IPS DF 6.9 (cell line): Measurements from ENCODE around the gene KCNJ15.
"Not testable (repeated sequence)": the region's sequence is repeated elsewhere in the genome, so short reads cannot be mapped to it uniquely, and the experiment has no call there.

Experiments used
- DNase-seq: peaks from one replicate; pipeline ENCODE4 v3.0.0-alpha.2; 2013; ENCODE audit warnings: low read depth, low spot score
- H3K27ac ChIP-seq: one replicate; pipeline ENCODE4 v1.5.1; 2013; ENCODE audit warnings: low read length, control low read depth
- H3K27me3 ChIP-seq: 2 replicates; pipeline ENCODE4 v1.6.1; 2013; ENCODE audit warnings: mild to moderate bottlenecking, low read length; ENCODE audit not compliant: control insufficient read depth, insufficient read depth
- H3K36me3 ChIP-seq: 2 replicates; pipeline ENCODE4 v1.6.1; 2013; ENCODE audit warnings: low read length; ENCODE audit not compliant: control insufficient read depth, insufficient read depth
- H3K4me1 ChIP-seq: 2 replicates; pipeline ENCODE4 v1.6.1; 2013; ENCODE audit warnings: low read length; ENCODE audit not compliant: control insufficient read depth, insufficient read depth
- H3K4me3 ChIP-seq: 2 replicates; pipeline ENCODE4 v1.5.1; 2013; ENCODE audit warnings: mild to moderate bottlenecking, low read length
- H3K9me3 ChIP-seq: 2 replicates; pipeline ENCODE4 v1.6.1; 2013; ENCODE audit warnings: low read length, inconsistent platforms; ENCODE audit not compliant: control insufficient read depth, insufficient read depth
- WGBS: extraction: QIAGEN DNeasy Blood & Tissue Kit; methylation state at CpG from one replicate; pipeline ENCODE4 v1.1.7; 2013; ENCODE audit warnings: mixed read lengths, missing lambda C conversion rate; ENCODE audit not compliant: insufficient read length, insufficient coverage; 5-methylcytosine and 5-hydroxymethylcytosine counted together

KCNJ15 gene

GRCh38 chr21:38244407-38244787 is 12.4 kb upstream of the KCNJ15 start:
- no peaks in the 10 kb centered on the region for H3K9me3 ChIP-seq
- DNase-seq: no peak
- H3K4me3 ChIP-seq: no peak overlapping the region
- H3K27ac ChIP-seq: no peak overlapping the region
- H3K36me3 ChIP-seq: no peaks in the 10 kb centered on the region
- no peaks in the 10 kb centered on the region for H3K4me1 ChIP-seq
- WGBS: no CpG with 5 or more reads among the region's 2 CpGs
- no peaks in the 10 kb centered on the region for H3K27me3 ChIP-seq

GRCh38 chr21:38244885-38245869 is 11.6 kb upstream of the KCNJ15 start:
- no CpG with 5 or more reads among the region's 9 CpGs for WGBS
- no peaks in the 10 kb centered on the region for H3K4me1 ChIP-seq
- no peak for DNase-seq
- no peaks in the 10 kb centered on the region for H3K27me3 ChIP-seq
- no peak overlapping the region for H3K27ac ChIP-seq
- H3K36me3 ChIP-seq: no peaks in the 10 kb centered on the region
- H3K4me3 ChIP-seq: no peak overlapping the region
- no peaks in the 10 kb centered on the region for H3K9me3 ChIP-seq

DNA sequence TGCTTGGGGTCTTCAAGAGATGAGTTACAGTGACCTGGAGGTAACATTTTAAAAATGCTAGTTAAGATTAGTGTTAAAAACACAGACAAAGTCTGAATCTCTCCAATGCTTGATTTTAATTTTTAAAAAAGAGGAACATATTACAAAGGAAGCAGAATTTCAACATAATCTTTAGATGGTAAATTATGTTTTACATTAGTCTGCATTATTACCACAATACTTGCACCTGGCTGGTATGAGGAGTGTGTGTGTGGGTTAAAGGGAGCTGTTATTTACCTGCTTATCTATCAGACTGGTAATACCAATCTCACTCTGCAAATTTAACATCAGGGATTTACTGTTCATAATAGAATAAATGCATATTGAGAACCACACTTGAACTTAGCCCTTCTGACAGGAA is 10.3 kb upstream of the KCNJ15 start:
- Histone ChIP-seq H3K27ac (no peak overlapping the region), H3K9me3 (no peaks in the 10 kb centered on the region), H3K4me1 (0 out of 2 replicates have a peak, but pooled peaks cover 1% of the 10 kb centered on the region), H3K27me3 (no peaks in the 10 kb centered on the region), H3K4me3 (no peak overlapping the region), H3K36me3 (no peaks in the 10 kb centered on the region)
- no peak for DNase-seq

DNA sequence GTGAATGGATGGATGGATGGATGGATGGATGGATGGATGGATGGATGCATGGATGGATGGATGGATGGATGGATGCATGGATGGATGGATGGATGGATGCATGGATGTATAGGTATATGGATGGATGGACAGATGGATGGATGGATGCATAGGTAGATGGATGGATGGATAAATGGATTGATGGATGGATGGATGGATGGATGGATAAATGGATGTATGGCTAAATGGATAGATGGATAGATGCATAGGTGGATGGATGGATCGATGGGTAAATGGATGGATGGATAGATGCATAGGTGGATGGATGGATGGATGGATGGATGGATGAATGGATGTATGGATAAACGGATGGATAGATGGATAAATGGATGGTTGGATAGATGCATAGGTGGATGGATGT is 9.7 kb upstream of the KCNJ15 start:
- H3K27me3 ChIP-seq, H3K9me3 ChIP-seq, DNase-seq, H3K4me3 ChIP-seq, H3K36me3 ChIP-seq, H3K27ac ChIP-seq, H3K4me1 ChIP-seq: not testable (repeated sequence)
- WGBS: 100% methylated on average over 1 of the region's 2 CpGs

- no peak overlapping the region for H3K27ac ChIP-seq
These were observed 8.9 kb upstream of the KCNJ15 start for GRCh38 chr21:38247738-38248510.

GRCh38 chr21:38249256-38249655 is 7.5 kb upstream of the KCNJ15 start:
- no peak overlapping the region for H3K4me3 ChIP-seq
- H3K9me3 ChIP-seq: no peaks in the 10 kb centered on the region
- H3K36me3 ChIP-seq: no peaks in the 10 kb centered on the region
- no peaks in the 10 kb centered on the region for H3K27me3 ChIP-seq
- H3K27ac ChIP-seq: no peak overlapping the region
- no CpG with 5 or more reads among the region's 1 CpG for WGBS
- DNase-seq: no peak
- 0 out of 2 replicates have a peak, but pooled peaks cover 1% of the 10 kb centered on the region for H3K4me1 ChIP-seq

More at GRCh38 chr21:38247738-38248510, 8.9 kb upstream of the KCNJ15 start:
- no peaks in the 10 kb centered on the region for H3K36me3 ChIP-seq
- no peak overlapping the region for H3K4me3 ChIP-seq
- DNase-seq: no peak
- H3K27me3 ChIP-seq: no peaks in the 10 kb centered on the region
- WGBS: no CpG with 5 or more reads among the region's 4 CpGs
- H3K4me1 ChIP-seq: 0 out of 2 replicates have a peak, but pooled peaks cover 1% of the 10 kb centered on the region
- no peaks in the 10 kb centered on the region for H3K9me3 ChIP-seq

GRCh38 chr21:38249696-38250278 is 7.0 kb upstream of the KCNJ15 start:
- Histone ChIP-seq H3K4me1 (0 out of 2 replicates have a peak, but pooled peaks cover 1% of the 10 kb centered on the region), H3K36me3 (no peaks in the 10 kb centered on the region), H3K27ac (no peak overlapping the region), H3K27me3 (no peaks in the 10 kb centered on the region), H3K4me3 (no peak overlapping the region), H3K9me3 (no peaks in the 10 kb centered on the region)
- DNase-seq: no peak
- no CpG with 5 or more reads among the region's 3 CpGs for WGBS

GRCh38 chr21:38250991-38251418 is 5.8 kb upstream of the KCNJ15 start:
- H3K27ac ChIP-seq: no peak overlapping the region
- H3K4me3 ChIP-seq: no peak overlapping the region
- no peaks in the 10 kb centered on the region for H3K27me3 ChIP-seq
- WGBS: no CpG with 5 or more reads among the region's 7 CpGs
- 0 out of 2 replicates have a peak, but pooled peaks cover 1% of the 10 kb centered on the region for H3K4me1 ChIP-seq
- H3K9me3 ChIP-seq: no peaks in the 10 kb centered on the region
- no peaks in the 10 kb centered on the region for H3K36me3 ChIP-seq
- no peak for DNase-seq

DNA sequence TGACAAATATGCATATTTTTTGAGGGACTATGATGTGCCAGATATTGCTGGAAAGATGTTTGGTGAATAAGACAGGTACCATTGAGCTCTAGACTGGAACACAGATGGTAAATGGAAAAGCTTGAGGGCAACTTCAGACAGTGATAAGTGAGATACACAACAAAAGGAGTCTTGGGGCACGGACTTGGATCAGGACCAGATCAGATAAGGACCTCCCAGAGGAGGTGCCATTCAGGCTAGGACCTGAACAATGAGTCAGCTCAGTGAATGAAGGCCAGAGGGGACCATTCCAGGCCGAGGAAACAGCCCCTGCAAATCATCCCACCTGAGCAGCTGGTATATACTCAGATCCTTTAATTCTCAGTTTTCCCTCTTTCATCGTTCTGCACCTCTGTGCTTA is 1.8 kb upstream of the KCNJ15 start:
- no peak for DNase-seq
- no peaks in the 10 kb centered on the region for H3K36me3 ChIP-seq
- WGBS: no CpG with 5 or more reads among the region's 3 CpGs
- H3K9me3 ChIP-seq: no peaks in the 10 kb centered on the region
- no peaks in the 10 kb centered on the region for H3K27me3 ChIP-seq
- H3K27ac ChIP-seq: no peak overlapping the region
- H3K4me1 ChIP-seq: 0 out of 2 replicates have a peak, but pooled peaks cover 1% of the 10 kb centered on the region
- no peak overlapping the region for H3K4me3 ChIP-seq

DNA sequence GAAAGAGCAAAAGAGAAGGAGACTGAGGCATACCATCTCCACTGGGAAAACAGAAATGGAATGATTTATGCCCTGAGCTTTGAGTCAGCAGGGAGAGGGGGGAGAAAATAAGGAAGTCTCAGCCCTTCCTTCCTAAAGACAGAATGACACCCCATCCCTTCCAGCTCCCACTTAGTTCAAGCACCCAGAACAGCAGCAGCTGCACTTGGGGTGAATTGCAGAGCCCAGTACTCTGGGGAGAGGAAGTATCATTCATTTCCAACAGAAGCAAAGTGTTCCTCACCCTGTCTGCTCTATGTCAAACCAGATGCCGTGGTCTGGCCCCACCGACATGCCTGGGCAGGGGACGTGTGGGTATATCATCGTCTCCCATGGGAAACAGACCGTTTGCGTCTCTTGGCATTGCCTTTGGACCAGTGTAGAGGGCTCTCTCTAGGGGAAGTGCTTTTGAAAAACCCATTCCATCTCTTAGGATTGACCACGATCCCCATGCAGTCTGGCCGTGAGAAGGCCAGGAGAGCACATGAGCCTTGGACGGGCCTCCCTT is 1.1 kb upstream of the KCNJ15 start:
- WGBS: no CpG with 5 or more reads among the region's 9 CpGs

More for the DNA sequence above, 1.1 kb upstream of the KCNJ15 start:
- 0 out of 2 replicates have a peak, but pooled peaks cover 1% of the 10 kb centered on the region for H3K4me1 ChIP-seq
- no peaks in the 10 kb centered on the region for H3K9me3 ChIP-seq
- DNase-seq: no peak
- no peaks in the 10 kb centered on the region for H3K36me3 ChIP-seq
- no peak overlapping the region for H3K4me3 ChIP-seq
- H3K27ac ChIP-seq: no peak overlapping the region
- H3K27me3 ChIP-seq: no peaks in the 10 kb centered on the region
